CD4-positive, alpha-beta T cell treated with Interleukin-10 for 1 hour (primary cell): ENCODE measurements around the gene KRTAP4-11.
"Not testable (repeated sequence)": the region's sequence is repeated elsewhere in the genome, so short reads cannot be mapped to it uniquely, and the experiment has no call there.

Experiments used
- DNase-seq: peaks from one replicate; pipeline ENCODE4 v3.0.0-alpha.2; 2020

KRTAP4-11 gene

DNA sequence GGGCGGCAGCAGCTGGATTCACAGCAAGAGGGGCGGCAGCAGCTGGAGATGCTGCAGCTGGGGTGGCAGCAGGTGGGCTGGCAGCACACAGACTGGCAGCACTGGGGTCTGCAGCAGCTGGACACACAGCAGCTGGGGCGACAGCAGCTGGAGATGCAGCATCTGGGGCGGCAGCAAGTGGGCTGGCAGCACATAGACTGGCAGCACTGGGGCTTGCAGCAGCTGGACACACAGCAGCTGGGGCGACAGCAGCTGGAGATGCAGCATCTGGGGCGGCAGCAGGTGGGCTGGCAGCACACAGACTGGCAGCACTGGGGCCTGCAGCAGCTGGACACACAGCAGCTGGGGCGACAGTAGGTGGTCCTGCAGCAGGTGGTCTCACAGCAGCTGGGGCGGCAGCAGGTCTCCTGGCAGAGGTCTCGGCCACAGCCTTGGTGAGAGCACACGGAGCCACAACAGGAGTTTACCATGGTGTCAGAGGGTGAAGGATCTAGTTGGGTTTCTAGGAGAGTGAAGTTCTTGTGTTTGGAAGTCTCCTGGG, at the start of gene KRTAP4-11:
Gene KRTAP4-11 (minus strand): TSS at position 528 of the 541 bp plus-strand sequence. CDS start 58 bp downstream, at position 470.
- not testable (repeated sequence) for DNase-seq

DNA sequence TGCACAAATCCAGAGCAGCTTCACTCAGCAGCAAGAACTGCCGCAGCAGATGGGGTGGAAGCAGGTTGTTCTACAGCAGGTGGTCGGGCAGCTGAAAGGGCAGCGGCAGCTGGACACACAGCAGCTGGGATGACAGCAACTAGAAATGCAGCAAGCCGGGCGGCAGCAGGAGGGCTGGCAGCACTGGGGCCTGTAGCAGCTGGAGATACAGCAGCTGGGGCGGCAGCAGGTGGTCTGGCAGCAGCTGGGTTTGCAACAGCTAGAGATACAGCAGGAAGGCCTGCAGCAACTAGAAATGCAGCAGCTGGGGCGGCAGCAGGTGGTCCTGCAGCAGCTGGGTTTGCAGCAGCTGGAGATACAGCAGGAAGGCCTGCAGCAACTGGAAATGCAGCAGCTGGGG, 49.4 kb upstream of the KRTAP4-11 start:
- no peak for DNase-seq

DNA sequence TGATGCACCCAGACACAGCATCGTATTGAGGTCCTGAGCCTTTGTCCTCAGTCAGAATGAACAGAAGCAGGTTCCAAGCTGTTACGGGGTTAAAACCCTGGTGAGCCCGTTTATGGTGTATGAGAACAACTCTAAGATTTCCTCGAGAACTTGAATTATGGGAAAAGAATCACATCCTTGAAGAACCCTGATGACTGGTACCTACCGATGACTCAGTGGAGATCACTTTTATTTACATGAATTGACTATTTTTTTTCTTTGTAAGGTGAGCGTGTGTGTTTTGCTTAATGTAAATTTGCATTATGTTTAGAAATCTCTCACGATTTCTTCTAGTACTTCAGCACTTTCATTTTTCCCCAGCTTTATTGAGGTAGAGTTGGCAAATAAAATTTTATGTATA, 45.7 kb upstream of the KRTAP4-11 start:
- no peak for DNase-seq

DNA sequence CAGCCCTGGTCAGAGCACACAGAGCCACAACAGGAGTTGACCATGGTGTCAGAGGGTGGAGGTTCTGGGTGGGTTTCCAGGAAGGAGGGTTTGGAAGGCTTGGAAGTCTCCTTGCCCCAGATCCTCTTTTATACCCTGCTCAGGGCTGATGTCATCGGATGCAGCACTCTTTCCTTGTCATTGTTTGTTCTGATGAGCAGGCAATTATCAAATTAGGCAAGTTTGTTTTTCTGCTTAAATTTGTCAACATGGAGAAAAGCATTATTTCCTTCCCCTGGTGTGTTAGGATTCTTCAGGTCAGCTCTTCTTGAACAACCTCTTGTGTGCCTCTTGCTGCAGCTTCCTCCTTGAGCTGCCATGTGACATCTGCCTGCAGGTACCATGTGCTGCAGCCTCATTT, 42.5 kb upstream of the KRTAP4-11 start, which contains the start of gene KRTAP4-4:
Gene KRTAP4-4 (minus strand): TSS at position 101 of the 400 bp plus-strand sequence. CDS start 57 bp downstream, at position 44.
- DNase-seq, result no peak

DNA sequence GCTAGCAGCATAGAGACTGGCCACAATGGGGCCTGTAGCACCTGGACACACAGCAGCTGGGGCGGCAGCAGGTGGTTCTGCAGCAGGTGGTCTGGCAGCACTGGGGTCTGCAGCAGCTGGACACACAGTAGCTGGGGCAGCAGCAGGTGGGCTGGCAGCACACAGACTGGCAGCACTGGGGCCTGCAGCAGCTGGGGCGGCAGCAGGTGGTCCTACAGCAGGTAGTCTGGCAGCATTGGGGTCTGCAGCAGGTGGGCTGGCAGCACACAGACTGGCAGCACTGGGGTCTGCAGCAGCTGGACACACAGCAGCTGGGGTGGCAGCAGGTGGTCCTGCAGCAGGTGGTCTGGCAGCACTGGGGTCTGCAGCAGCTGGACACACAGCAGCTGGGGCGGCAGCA, 42.0 kb upstream of the KRTAP4-11 start:
- DNase-seq, result not testable (repeated sequence)

DNA sequence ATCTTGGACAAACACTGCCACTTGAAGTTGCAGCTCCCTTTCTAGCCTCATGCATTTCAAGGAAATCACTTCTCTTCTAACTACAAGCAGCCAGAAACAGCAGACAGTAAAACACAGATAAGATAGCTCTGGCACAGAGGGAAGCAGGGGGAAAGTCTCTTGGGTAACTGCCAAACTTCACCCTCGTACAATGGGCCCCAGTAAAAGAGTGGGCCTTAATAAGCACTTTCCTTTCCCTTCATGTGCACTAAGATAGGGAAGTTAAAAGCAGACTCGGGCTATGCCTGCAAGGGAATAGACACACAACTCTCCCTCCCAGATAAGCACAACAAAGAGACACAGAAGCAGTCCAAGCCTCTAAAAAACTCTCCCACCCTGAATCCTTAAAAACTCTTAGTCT, 35.7 kb upstream of the KRTAP4-11 start:
- no peak for DNase-seq

DNA sequence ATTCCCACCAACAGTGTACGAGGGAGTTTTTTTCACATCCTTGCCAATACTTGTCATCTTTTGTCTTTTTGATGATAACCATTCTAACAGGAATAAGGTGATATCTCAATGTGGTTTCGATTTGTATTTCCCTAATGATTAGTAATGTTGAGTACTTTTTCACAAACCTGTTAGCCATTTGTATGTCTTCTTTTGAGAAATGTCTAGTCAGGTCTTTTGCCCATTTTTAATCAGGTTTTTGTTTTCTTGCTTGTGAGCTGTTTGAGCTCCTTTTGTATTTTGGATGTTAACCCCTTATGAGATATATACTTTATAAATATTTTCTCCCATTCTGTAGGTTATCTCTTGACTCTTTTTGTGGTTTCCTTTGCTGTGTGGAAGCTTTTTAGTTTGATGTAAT, 33.4 kb upstream of the KRTAP4-11 start:
- no peak for DNase-seq

DNA sequence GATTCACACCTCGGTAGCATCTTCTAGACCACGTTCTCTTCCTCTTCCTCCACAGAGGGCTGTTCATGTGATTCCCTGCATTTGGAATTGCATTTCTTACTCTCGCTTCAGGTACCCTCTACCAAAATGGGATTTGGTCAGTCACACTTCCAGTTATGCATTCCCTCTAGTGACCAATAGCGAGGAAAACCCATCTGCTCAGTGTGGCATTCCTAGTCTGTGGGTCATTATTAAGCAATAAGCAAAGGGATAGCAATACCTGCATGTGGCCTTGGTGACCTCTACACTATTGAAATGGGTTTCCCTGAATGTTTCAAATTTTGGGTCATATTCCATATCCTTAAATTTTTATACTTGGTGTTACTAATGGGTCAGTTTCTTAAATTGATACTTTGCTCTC, 31.9 kb upstream of the KRTAP4-11 start:
- DNase-seq, result no peak

DNA sequence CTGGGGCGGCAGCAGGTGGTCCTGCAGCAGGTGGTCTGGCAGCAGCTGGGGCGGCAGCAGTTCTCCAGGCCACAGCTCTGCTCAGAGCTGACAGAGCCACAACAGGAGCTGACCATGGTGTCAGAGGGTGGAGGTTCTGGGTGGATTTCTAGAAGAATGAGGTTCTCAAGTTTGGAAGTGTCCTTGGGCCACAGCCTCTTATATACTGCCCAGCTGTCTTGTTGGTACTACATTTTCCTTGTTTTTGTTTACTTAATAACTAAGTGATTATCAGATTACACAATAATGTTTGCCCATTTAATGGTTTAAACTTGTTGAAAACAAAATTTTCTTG, 31.4 kb upstream of the KRTAP4-11 start, which contains the start of gene KRTAP4-5:
Gene KRTAP4-5 (minus strand): TSS at position 174 of the 334 bp plus-strand sequence. CDS start 58 bp downstream, at position 116.
- no peak for DNase-seq

DNA sequence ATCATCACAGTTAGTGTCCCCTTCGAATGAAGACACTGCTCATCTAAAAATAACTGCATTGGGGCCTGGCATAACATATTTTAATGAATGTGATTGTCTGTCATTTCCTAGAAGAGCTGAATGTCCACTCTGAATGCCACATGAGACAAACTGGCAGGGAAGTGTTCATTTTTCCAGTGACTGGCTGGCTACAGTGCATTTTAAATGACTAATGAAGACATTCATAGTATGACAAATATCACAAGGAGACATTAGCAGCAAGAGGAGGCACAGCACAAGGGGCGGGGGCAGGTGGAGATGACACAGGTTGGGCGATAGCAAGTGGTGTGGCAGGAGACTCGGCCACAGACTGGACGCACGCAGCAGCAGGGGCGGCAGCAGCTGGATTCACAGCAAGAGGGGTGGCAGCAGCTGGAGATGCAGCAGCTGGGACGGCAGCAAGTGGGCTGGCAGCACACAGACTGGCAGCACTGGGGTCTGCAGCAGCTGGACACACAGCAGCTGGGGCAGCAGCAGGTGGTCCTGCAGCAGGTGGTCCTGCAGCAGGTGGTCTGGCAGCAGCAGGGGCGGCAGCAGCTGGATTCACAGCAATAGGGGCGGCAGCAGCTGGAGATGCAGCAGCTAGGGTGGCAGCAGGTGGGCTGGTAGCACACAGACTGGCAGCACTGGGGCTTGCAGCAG, 30.9 kb upstream of the KRTAP4-11 start:
- not testable (repeated sequence) for DNase-seq

DNA sequence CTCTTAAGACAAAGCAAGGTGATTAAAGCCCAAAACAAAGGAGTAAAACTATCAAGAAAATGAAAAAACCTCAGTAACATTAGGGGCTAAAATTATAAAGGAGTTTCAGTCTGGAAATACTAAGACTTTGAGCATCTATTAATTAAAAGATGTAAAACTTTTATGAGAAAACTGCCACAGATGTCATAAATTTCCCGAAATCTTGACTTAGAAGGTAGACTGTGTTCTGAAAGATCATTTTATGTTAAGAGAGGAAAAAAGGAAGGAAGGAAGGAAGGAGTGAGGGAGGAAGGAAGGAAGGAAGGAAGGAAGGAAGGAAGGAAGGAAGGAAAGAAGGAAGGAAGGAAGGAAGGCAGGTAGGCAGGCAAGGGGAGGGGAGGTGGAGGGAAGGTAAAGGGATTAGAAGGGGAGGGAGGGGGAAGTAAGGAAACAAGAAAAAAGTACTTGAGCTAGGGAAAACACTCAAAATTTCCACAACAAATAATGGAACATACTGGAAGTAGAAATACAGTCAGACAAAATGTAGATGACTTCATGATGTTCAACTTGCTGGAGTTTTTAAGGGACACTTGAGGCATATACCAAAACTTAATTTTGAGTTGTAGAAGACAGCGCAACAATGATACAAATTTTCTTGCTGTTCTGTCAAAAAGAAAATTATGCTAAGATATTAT, 29.5 kb upstream of the KRTAP4-11 start:
- no peak for DNase-seq

DNA sequence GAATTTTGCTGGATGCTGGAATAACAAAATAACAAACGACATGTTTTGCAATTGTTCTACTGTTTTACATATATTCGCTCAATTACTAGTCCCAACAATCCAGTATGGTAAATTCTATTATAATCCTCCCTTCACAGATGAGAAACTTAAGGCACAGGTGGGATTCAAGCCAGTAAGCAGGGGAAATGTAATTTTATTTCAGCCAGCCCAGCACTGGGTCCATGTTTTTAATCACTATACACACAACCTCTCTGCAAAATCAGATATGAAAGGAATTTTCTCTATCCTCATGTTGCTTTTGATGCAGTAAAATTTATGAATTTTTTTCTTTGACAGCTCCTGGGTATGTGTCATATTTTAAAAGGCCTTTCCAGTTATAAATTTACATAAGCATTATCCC, 27.1 kb upstream of the KRTAP4-11 start:
- no peak for DNase-seq

DNA sequence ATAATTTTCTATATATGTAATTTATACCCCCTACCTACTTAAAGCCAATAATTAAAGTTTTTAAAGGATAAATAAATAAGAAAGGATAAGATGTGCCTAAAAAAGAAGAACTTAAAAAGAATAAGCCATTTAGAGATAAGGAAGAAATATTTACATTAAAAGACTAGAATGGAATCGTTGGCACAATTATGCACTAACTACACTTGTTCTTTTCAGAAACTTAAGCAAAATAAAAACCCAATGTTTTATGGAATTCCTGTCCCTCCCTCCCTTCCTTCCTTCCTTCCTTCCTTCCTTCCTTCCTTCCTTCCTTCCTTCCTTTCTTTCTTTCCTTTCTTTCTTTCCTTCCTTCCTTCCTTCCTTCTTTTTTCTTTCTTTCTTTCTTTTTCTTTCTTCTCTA, 26.7 kb upstream of the KRTAP4-11 start:
- DNase-seq, result no peak

DNA sequence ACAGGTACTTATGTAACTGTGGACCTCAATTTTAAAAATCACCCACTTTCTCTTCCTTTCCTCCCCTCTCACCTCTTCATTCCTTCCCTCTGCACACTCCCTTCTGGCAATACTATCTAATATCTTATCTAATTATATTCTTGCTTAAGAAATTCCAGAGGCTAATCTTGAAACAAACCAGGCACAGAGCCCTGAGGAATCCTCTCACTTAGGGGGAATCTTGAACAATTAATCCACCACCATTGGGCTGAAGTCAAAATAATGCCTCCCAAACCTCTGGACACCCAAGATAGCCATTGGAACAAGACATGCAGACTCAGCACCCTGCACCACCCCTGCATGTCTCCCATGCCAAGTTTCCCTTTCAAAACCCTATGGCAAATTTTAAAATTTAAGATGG, 23.2 kb upstream of the KRTAP4-11 start:
- no peak for DNase-seq

DNA sequence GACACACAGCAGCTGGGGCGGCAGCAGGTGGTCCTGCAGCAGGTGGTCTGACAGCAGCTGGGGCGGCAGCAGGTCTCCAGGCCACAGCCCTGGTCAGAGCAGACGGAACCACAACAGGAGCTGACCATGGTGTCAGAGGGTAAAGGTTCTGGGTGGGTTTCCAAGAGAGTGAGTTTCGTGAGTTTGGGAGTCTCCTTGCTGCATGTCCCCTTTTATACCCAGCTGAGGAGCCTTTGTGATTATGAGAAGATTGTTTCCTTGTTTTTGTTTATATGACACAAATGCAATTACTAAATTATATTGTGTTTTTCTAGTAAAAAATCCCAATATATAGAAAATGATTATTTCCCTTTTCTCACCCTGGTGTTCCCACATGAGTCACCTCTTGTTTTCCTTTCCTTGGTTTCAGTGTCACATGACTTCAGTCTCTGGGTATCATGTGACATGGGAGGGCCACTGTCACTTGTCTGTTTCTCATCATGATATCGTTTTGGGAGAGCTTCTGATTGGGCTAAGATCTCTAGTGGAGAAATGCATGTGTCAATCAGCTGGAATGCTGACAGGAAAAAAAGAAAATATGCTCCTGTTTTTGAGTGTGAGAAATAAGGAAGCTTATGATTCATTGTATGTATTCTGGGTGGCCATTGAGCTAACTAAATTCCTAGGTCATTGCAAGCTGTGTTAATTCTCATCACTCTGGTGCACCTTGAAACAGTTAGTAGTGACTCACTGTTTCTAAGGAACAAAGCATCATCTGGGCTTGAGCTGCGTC, 22.4 kb upstream of the KRTAP4-11 start, which contains the start of gene KRTAP4-6:
Gene KRTAP4-6 (minus strand): TSS at position 185 of the 772 bp plus-strand sequence. CDS start 57 bp downstream, at position 128.
- no peak for DNase-seq

DNA sequence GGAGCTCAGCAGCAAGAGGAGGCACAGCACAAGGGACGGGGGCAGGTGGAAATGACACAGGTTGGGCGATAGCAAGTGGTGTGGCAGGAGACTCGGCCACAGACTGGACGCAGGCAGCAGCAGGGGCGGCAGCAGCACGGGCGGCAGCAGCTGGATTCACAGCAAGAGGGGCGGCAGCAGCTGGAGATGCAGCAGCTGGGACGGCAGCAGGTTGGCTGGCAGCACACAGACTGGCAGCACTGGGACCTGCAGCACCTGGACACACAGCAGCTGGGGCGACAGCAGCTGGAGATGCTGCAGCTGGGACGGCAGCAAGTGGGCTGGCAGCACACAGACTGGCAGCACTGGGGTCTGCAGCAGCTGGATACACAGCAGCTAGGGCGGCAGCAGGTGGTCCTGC, 21.7 kb upstream of the KRTAP4-11 start:
- DNase-seq, result not testable (repeated sequence)

DNA sequence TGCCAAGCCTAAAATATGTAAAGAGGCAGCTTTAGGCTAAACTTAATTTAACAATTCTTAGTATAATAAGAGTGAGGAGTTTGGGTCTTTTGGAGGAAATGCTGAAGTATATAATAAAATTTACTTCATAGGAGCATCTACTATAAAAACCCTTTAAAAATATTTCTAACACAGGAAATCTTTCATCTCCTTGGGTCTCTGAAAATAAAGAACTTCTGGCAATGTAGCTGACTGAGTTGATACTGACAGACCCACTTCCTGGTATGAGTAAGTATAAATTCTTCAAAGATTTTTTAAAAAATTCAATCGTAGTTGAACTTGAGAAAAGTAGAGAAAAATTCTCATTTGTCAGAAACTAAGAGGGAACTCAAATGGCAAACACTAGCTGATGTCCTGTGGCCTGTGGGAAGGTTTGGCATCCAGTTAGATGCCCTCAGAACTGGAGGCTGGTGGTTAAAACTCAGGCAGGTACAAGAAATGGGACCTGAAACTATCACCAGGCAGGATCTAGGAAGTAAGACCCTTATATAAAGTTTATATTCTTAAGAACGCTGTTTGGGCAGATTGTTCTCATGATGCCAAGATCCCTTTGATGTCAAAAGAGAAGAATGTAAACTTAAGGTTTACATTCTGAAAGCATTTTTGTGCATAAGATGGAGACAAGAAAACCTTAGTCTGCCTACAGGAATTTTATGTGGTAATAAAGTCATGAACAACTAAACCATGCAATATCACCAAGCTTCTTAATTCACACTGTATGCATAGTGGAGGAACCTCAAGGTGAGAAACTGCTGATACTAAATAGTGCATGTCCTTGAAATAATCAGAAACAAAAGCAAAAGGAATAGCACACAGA, 15.9 kb upstream of the KRTAP4-11 start:
- DNase-seq, result no peak

DNA sequence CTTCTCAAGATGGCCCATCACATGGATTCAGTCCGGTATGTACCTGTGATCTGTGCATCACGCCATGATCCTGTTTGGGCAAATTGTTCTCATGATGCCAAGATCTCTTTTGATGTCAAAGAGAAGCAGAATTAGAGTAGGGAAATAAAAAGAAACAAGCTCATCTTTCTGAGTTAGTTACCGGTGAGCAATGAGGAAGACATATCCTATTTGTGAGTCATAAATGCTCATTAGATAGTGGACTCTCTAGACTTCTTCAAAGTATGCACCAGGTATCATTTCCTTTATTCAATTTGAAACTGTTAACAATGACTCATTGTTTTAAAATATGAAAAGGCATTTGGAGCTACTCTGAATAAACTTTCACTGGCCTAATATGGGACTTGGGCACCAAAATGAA, 13.8 kb upstream of the KRTAP4-11 start:
- no peak for DNase-seq

DNA sequence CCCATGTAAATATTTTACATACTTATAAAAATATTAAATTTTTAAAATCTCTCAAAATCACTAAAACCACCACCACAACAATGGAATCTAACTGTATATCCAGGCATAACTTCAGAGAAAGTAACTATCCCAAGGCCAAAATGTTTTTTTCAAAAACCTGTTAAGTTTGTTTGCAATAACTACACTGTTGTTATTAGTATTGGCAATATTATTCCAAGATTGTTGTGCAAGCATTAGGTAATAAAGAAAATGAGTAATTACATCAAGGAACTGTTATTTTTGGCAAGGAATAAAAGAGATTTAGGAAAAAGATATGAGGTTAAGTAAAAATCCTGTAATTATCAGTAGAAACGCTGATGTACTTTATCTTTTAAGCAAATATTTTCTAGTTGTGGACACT, 9.2 kb upstream of the KRTAP4-11 start:
- no peak for DNase-seq

DNA sequence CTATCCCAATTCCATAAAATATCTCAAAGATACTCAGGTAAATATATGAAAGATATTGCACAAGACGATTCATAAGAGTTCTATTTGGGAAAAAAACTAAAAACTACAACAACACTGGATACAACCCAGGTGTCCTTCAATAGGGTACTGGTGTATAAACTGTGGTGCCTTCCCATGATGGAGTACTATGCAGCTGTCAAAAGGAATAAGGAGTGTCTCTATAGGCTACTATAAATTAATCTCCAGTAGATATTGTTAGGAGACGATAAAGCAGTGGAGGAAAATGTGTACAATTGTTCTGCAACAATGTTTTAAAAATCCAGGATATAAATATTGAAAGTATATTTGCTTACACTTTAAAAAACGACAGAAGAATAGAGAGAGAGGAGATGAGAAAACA, 8.2 kb upstream of the KRTAP4-11 start:
- no peak for DNase-seq

DNA sequence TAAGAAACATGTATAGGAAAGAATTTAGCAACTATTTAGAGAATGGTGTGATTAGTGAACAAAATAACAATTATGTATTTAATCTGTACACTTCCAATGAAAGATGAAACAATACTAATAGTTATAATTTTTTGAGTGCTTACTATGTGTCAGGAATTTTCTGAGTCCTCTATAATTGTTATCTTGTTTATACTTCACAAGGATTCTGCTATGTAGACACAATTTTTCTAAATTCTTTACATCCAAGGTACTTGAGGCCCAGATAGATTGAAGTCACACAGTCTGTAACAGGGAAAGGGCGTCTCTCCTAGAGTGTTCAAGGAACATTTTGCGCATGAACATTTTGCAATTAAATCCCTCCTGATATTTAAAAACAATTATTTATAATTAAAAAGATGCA, 6.9 kb upstream of the KRTAP4-11 start:
- DNase-seq, result no peak

DNA sequence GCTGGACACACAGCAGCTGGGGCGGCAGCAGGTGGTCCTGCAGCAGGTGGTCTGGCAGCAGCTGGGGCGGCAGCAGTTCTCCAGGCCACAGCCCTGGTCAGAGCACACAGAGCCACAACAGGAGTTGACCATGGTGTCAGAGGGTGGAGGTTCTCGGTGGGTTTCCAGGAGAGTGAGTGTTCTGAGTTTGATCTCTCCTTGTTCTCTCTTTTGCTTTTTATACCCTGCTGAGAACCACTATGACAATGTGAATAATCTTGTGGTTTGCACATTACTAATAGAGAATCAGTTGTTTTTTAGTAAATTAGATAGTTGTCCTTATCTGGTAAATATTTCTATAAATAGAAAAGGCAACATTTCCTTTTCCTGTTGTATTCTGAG, 5.8 kb upstream of the KRTAP4-11 start, which contains the start of gene KRTAP4-12:
Gene KRTAP4-12 (minus strand): TSS at position 192 of the 381 bp plus-strand sequence. CDS start 60 bp downstream, at position 132.
- not testable (repeated sequence) for DNase-seq
